Endothelial cell (in vitro differentiated cells): ENCODE measurements around the gene ALG8. TPM values are rescaled to one million over a fixed set of nuclear protein-coding genes. Genes with fewer than 3 reads are reported as not detected.

Experiments
- DNase-seq: peaks from one replicate; pipeline ENCODE4 v3.0.0; 2021; ENCODE audit warnings: low spot score
- H3K27ac Mint-ChIP-seq: one replicate; pipeline ENCODE4 v1.8.0; 2021; ENCODE audit warnings: mixed read lengths, inconsistent platforms; ENCODE audit not compliant: unreplicated experiment
- H3K27me3 Mint-ChIP-seq: one replicate; pipeline ENCODE4 v1.8.0; 2021; ENCODE audit warnings: mild to moderate bottlenecking, moderate library complexity, mixed read lengths, inconsistent platforms; ENCODE audit not compliant: unreplicated experiment
- H3K36me3 Mint-ChIP-seq: one replicate; pipeline ENCODE4 v1.8.0; 2021; ENCODE audit warnings: mild to moderate bottlenecking, low read depth, mixed read lengths, inconsistent platforms; ENCODE audit not compliant: unreplicated experiment
- H3K4me1 Mint-ChIP-seq: one replicate; pipeline ENCODE4 v1.8.0; 2021; ENCODE audit warnings: mild to moderate bottlenecking, mixed read lengths, inconsistent platforms; ENCODE audit not compliant: unreplicated experiment
- H3K4me3 Mint-ChIP-seq: one replicate; pipeline ENCODE4 v1.8.0; 2021; ENCODE audit warnings: mild to moderate bottlenecking, mixed read lengths, inconsistent platforms; ENCODE audit not compliant: unreplicated experiment
- H3K9me3 Mint-ChIP-seq: one replicate; pipeline ENCODE4 v1.8.0; 2021; ENCODE audit warnings: mixed read lengths, inconsistent platforms; ENCODE audit not compliant: unreplicated experiment
- total RNA-seq: library from RNA; stranded (reverse); fragmentation: NEBNext Ultra II Directional; extraction: Animal tissue kit (Norgen Biotek cat#: 25700); gene quantifications from one replicate; pipeline ENCODE4 v1.2.1, GENCODE V29; 2021; ENCODE audit not compliant: unreplicated experiment
- TF ChIP-seq, protein P1 (sequence below): fragments of 200-600 bp; sonication (generic); IDR thresholded peaks from one replicate; pipeline ENCODE4 v1.5.0; 2021; ENCODE audit warnings: antibody characterized with exemption; ENCODE audit not compliant: unreplicated experiment

The ALG8 gene
- total RNA-seq, 1 donor from 2014 or later = 31.4 TPM

DNA sequence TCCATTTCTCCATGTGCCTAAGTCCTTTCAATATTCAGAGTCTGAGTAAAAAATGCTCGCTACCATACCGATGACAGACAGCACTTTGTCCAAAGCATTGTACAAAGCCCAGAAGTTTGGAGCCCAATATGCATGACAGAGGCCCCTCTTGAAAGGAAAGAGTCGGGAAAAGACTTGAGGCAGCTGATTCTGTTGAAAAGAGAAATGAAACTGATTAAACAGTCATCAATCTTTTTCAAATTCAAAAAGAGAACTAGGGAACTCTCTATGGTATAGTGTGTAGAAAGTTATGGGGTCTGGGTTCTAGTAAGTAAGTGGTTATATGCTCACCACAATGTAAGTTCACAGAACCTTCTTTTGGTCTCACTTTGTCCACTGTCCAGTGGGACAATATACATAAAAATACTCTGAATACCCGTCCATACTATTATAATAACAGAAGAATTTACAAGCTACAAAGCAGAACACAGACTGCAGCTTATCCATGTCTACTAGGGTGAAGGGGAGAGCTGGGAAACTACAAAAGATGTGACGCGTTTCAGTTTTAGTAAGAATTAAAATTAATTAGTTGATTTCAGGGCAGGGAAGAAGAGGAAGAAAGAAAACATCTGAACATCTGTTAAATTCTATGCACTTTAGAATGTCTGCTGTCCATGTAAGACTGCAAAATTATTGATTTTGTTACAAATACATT lies 26.7 kb downstream of the ALG8 start:
- TF ChIP-seq, protein P1, sequence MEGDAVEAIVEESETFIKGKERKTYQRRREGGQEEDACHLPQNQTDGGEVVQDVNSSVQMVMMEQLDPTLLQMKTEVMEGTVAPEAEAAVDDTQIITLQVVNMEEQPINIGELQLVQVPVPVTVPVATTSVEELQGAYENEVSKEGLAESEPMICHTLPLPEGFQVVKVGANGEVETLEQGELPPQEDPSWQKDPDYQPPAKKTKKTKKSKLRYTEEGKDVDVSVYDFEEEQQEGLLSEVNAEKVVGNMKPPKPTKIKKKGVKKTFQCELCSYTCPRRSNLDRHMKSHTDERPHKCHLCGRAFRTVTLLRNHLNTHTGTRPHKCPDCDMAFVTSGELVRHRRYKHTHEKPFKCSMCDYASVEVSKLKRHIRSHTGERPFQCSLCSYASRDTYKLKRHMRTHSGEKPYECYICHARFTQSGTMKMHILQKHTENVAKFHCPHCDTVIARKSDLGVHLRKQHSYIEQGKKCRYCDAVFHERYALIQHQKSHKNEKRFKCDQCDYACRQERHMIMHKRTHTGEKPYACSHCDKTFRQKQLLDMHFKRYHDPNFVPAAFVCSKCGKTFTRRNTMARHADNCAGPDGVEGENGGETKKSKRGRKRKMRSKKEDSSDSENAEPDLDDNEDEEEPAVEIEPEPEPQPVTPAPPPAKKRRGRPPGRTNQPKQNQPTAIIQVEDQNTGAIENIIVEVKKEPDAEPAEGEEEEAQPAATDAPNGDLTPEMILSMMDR = no peak
- Mint-ChIP-seq H3K27ac (no peak overlapping the region), H3K36me3 (peaks cover 4% of the 10 kb centered on the region), H3K4me3 (no peak overlapping the region), H3K27me3 (peaks cover 1% of the 10 kb centered on the region), H3K9me3 (no peaks in the 10 kb centered on the region), H3K4me1 (peaks cover 8% of the 10 kb centered on the region)
- no peak for DNase-seq

GRCh38 chr11:78111298-78111697 lies 28.1 kb downstream of the ALG8 start:
- H3K27ac Mint-ChIP-seq = no peak overlapping the region

DNA sequence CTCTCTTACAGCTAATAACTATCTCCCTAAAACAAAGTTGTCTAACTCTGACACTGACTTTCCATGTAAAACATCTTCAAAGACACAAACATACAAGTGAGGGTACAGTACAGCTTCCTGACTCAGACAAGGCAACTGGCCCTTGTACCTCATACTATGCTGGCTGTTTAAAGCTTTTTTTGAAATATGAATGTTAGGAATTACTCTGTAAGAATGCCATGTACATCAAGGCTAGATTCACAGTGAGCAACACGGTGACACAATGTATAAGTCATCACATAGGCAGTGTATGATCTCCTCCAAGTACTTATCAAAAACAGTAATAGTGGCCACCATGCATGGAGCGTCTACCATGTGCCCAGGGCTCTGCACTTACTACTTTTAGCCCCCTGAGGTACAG lies 28.6 kb downstream of the ALG8 start:
- Mint-ChIP-seq H3K9me3 (no peaks in the 10 kb centered on the region), H3K4me1 (peaks cover 8% of the 10 kb centered on the region), H3K36me3 (peaks cover 4% of the 10 kb centered on the region), H3K27me3 (peaks cover 1% of the 10 kb centered on the region), H3K27ac (no peak overlapping the region), H3K4me3 (no peak overlapping the region)
- DNase-seq = no peak
- TF ChIP-seq, protein P1 = no peak

More at GRCh38 chr11:78111298-78111697, 28.1 kb downstream of the ALG8 start:
- no peak overlapping the region for H3K4me3 Mint-ChIP-seq
- H3K4me1 Mint-ChIP-seq = peaks cover 8% of the 10 kb centered on the region
- DNase-seq = no peak
- H3K36me3 Mint-ChIP-seq = peaks cover 4% of the 10 kb centered on the region
- H3K27me3 Mint-ChIP-seq = peaks cover 1% of the 10 kb centered on the region
- TF ChIP-seq, protein P1 = no peak
- no peaks in the 10 kb centered on the region for H3K9me3 Mint-ChIP-seq

- DNase-seq = no peak
- H3K4me1 Mint-ChIP-seq = peaks cover 8% of the 10 kb centered on the region
- H3K9me3 Mint-ChIP-seq = no peaks in the 10 kb centered on the region
- no peak overlapping the region for H3K4me3 Mint-ChIP-seq
- peaks cover 1% of the 10 kb centered on the region for H3K27me3 Mint-ChIP-seq
- H3K36me3 Mint-ChIP-seq = peaks cover 4% of the 10 kb centered on the region
- TF ChIP-seq, protein P1 = no peak
- no peak overlapping the region for H3K27ac Mint-ChIP-seq
Measured at GRCh38 chr11:78110351-78110750, 29.1 kb downstream of the ALG8 start.
